IPS-NIHi11 (cell line): ENCODE measurements around the gene PEPD.

Experiments
- DNase-seq: peaks from one replicate; pipeline ENCODE4 v3.0.0; 2012; ENCODE audit warnings: mixed read lengths, low spot score

The PEPD gene

DNA sequence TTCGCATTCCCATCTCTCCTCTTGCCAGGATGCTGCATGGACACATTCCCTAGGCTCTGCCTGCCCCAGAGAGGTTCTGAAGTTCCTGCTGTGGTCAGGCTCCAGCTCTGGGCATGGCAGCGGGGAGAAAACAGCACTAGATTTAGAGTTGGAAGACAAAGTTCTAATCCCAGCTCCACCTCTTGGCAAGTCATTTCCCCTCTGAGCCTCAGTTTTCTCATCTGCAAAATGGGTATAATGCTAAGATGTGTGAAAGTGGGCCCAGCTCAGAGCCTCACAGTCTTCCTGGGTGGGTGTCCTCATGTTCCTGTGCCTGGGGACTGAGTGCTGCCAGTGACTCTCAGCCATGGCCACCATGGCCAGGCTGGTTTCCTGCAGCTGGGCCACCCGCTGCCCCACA lies 9.6 kb downstream of the PEPD start:
- DNase-seq, result no peak

DNA sequence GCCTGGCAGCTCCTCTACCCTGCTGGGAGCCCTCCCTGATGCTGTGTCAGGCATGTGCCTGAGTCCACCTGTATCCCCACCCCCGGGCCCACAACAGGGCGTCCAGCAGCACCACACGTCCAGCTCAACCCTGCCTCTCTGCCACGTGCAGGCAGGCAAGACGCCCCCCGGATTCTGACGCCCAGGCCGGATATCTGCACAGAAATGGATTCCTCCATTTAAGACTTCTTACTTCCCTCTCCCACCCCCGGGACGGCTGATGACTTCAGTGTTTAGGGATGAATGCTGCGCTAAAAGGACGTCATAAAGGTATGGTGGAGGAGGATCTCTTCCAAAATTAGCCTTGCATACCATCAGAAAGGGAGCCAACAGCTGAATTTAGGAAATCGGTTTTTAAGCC lies 10.2 kb downstream of the PEPD start:
- no peak for DNase-seq

GRCh38 chr19:33510462-33511194 lies 11.0 kb downstream of the PEPD start:
- no peak for DNase-seq

GRCh38 chr19:33509774-33510173 lies 11.8 kb downstream of the PEPD start:
- DNase-seq, result no peak

DNA sequence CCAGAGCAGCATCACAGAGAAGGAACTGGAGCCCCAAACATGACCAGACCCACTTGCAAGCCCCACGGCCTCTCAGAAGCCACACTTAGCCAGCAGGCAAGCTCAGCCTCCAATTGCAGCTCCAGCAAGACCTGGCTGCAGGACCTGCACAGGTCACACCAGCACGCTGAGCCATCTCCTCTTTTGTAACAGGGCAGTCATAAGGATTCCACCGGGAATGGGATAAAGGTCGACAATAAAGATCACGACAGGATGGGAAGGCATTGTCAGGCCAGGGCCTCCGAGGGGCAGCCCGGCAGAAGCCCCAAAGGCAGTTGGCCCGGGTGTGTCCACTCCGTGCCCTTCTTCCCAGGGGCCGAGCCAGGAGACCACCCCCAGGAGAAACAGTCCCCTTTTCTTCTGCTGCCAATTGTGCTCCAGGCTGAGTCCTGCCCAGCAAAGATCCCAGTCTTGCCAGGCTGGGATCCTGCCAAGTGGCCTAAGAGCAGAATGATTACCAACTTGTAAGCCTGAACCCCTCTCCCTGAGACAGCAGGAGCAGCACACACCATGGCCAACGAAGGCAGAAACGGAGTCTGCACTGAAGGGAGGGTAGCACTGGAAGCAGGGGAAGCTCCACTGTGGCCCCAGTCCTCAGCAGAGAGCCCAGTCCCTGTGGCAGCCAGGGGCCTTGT lies 12.5 kb downstream of the PEPD start:
- DNase-seq, result no peak

DNA sequence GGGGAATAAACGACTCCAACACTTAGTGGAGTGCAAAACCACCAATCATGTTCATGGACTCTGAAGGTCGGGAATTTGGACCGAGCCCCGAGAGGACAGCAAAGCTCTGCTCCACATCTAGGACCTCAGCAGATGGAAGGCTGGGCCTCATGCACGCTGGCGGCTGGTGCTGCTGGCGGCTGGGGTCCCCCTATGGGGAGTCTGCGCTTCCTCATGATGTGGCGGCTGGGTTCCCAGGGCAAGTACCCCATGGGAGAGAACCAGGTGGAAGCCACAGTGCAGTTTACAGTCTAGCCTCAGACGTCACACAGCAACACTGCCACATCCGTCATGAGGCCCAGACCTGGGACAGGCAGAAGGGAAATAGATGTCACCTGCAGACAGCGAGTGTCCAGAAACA lies 13.2 kb downstream of the PEPD start:
- no peak for DNase-seq

- DNase-seq, result no peak
These were observed 13.6 kb downstream of the PEPD start for GRCh38 chr19:33508009-33508408.

DNA sequence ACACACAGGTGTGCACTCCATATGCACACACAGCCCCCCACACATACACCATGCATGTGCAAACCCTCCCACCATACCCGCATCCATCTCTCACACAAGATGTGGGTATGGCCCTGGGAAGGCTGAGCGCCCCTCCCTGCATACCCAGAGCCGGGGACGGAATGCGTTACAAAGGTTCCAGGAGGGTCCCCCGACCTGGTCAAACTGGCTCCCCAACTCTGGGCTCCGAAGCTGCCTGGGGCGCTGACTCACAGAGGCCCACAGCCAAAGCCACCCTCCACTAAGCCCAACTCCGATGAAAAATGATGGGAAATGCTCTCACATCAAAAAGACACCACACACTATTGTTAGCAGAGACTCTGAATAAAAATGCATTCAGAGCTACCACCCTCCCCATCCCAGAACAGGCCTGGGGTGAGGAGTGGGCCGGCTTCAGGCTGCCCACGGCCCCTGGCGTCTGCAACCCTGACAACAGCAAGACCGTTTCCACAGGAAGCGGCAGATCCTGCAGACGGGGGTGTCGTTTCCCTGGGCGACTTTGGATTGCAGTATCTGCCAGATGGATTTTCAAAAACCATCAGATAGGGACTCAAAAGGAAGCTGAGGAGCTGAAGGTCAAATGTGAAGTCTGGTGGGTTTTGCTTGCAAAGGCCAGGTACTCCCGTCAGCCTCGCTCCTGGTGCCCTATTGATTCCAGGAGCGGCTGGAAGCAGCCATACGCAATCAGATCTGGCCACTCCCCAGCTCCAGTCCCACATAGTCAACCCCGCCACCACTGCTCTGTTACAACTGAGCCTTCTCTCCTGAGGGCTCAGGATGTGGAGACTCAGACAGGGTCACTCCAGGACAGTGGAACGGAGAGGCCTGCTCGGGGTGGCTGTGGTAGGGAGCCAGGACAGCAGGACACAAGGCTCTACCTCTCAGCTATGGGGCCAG lies 14.3 kb downstream of the PEPD start:
- no peak for DNase-seq

DNA sequence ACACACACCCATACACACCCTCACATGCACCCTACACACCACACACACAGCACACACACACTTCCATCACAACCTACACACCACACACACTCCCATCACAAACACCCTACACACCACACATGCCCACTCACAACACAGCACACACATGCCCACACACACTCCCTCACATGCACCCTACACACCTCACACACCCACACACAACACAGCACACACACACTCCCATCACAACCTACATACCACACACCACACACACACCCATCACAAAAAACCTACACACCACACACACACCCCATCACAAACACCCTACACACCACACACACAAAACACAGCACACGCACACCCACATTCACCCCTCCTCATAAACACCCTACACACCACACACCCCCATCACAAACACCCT lies 15.1 kb downstream of the PEPD start:
- no peak for DNase-seq

- DNase-seq, result no peak
These were observed 15.8 kb downstream of the PEPD start for GRCh38 chr19:33505823-33506222.

GRCh38 chr19:33505148-33505547 lies 16.4 kb downstream of the PEPD start:
- no peak for DNase-seq

GRCh38 chr19:33504058-33504444 lies 17.5 kb downstream of the PEPD start:
- no peak for DNase-seq

- no peak for DNase-seq
These were observed 18.0 kb downstream of the PEPD start for GRCh38 chr19:33503433-33504057.

GRCh38 chr19:33503030-33503429 lies 18.6 kb downstream of the PEPD start:
- no peak for DNase-seq

- no peak for DNase-seq
These were observed 19.1 kb downstream of the PEPD start for GRCh38 chr19:33502521-33502920.

- no peak for DNase-seq
These were observed 19.8 kb downstream of the PEPD start for GRCh38 chr19:33501693-33502356.

GRCh38 chr19:33500991-33501390 lies 20.6 kb downstream of the PEPD start:
- no peak for DNase-seq

DNA sequence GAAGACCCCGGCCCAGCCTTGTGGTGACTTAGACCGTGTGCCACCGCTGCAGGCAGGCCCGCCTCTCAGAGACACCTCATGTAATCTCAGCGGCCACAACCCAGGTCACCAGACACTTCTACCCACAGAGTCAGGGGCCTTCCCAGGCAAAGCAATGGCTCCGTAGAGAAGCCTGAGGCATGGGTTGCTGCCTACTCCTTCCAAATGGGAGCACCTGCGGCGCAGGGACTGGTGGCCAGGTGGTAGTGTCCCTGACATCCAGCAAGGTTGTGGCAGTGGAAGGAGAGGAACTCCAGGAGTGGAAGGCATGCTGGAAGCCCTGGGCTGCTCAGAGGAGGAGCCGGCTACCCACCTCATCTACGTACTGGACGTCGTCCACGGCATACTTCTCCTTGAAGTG lies 21.0 kb downstream of the PEPD start:
- no peak for DNase-seq

DNA sequence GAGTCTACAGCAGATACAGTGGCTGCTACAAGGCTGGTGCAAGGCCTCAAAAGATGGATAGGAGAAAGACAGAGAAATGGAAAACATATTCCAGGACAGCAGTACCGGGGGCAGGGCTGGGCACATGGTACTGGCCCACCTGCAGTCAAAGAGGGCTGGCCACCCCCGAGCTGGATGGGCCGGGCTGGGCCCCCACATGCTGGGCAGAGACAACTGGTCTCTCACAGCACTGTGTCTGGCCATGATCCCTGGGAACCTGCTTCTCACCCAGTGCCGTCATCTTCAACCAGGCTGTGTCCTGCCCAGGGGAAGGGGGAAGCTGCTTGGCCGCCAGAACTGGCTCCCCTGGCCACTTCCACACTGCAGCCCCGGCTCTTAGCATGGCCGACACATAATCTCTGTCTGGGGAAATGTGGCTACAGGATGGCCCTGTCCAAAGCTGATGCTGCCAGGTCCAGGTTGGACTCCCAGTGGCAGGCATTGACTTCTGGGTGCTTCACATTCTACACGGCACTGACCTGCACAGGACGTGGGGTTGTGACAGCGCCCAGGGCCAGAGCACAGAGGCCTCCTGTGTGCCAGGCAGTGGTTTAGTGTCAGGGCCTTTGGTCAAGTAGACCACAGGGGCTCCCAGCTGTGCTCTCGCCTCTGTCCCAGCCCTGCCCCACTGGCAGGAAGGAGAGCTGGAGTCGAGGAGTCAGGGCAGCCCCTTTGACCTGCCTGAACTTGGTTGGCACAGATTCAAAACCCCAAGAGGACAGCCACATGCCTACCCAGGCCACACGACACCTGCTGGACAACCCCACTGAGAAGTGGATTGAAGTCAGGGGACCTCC lies 21.7 kb downstream of the PEPD start:
- DNase-seq, result no peak

- no peak for DNase-seq
These were observed 22.3 kb downstream of the PEPD start for GRCh38 chr19:33499248-33499647.
